GM18526 (cell line): Measurements from ENCODE around the gene KDM2B.

Experiments
- POLR2A ChIP-seq: IDR thresholded peaks from 3 replicates; pipeline ENCODE4 v1.6.1; 2011; ENCODE audit not compliant: insufficient read length; ENCODE audit errors: extremely low read depth

KDM2B gene

GRCh38 chr12:121600702-121601336 lies 20.0 kb upstream of the KDM2B start:
- no peak for TF ChIP-seq POLR2A

- TF ChIP-seq POLR2A: no peak
Observed at GRCh38 chr12:121596526-121596925, 15.7 kb upstream of the KDM2B start.

DNA sequence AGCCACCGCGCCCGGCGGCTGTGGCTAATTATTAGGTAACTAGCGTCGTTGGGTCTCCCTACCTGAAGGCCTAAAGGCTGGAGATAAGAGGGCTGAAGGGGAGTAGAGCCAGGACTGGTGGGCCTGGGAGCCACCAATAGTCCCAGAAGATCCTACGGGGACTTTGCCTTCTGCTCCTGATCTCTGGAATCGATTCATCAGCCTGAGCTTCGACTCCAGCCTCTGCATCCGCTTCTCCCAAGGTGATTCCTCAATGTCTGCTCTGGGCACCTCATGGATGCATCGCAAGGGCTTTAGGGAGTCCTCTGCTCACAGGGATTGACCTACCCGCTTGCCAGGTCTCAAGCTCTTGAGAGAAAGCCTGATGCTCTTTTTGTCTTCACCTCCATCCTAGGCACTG lies 14.7 kb upstream of the KDM2B start:
- TF ChIP-seq POLR2A: no peak

GRCh38 chr12:121592320-121592719 lies 11.5 kb upstream of the KDM2B start:
- no peak for TF ChIP-seq POLR2A

GRCh38 chr12:121590476-121591143 lies 9.8 kb upstream of the KDM2B start:
- no peak for TF ChIP-seq POLR2A

- TF ChIP-seq POLR2A: no peak
Observed at GRCh38 chr12:121582583-121583333, 1.9 kb upstream of the KDM2B start.

GRCh38 chr12:121581686-121582429 lies 1.0 kb upstream of the KDM2B start:
- TF ChIP-seq POLR2A: no peak

GRCh38 chr12:121579981-121580868 lies 598 bp downstream of the KDM2B start:
- peak; percentile 47 for TF ChIP-seq POLR2A

GRCh38 chr12:121579190-121579791 lies 1.5 kb downstream of the KDM2B start:
- TF ChIP-seq POLR2A: no peak

- TF ChIP-seq POLR2A: no peak
Observed at GRCh38 chr12:121578230-121579189, 2.3 kb downstream of the KDM2B start.

DNA sequence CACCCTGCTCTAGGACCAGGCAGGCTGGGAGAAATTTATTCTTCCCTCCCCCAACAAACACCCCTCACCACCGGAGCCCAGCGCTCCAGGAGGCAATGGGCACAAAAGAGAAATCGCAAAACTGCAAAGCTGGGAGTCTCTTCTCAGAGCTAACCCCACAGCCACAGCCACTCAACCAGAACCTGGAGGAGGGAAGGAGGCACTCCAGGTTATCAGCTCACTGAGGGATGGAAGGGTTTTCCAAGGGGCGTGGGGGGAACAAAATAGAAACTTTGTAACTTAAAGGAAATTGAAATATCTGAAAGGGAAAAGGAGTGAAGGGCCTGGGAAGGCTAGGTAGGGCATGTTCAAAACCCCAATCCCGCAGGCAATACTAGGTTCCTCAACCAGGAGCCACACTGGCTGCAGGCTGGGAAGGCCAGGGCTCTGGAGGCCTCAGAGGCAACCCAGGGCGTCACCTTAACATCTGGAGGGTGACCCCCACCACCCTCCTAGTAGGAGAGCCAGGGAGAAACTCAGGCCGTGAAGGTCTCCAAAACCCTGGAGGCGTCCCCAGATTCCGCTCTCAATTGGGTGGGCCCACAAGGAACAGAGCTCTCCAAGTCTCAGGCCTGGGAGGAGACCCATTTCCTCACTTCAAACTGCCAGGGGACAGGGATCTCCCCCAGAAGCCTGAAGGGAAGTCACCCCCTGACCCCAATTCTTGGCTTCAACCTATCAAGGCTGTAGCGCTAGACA lies 3.2 kb downstream of the KDM2B start:
- TF ChIP-seq POLR2A: no peak

DNA sequence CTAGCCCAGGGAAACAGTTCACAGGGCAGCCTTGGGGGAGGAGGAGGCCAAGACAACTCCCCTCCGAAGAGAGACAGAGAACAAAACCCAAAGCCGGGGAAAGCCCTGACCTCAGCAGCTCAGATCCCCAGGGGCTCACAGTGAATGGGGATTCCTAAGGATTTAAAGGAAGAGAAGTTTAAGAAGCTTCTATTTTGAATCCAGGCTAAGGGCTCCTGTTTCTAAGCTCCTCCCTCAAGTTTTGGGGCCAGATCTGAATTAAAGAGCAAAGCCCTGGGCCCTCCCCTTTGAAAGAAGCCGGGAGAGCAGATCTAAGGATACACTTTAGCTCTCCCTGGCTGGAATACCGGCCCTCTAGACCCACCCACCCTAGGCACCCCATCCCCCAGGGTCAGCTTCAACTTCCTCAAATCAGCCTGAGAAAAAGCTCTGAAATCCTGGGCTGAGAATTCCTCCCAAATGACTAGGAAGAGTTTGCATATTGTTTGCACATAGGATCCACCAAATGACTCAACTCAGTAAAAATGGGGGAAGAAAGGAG lies 3.9 kb downstream of the KDM2B start:
- TF ChIP-seq POLR2A: no peak
